HEK293 (cell line): ENCODE results near the gene CLEC2D.

ENCODE experiments used
- CTCF ChIA-PET: fragments of 350-600 bp; formaldehyde crosslinking; extraction: SDS; loops from one replicate; lab custom pipeline; 2021; ENCODE audit warnings: antibody characterized with exemption; lab: Yijun Ruan, JAX
- POLR2A ChIA-PET: fragments of 300-600 bp; formaldehyde crosslinking; extraction: SDS; loops from one replicate; lab custom pipeline; 2020; ENCODE audit warnings: antibody characterized with exemption, inconsistent platforms; lab: Yijun Ruan, JAX
- H3K27ac ChIP-seq: fragments of 200-500 bp; sonication (Bioruptor generic); 2 replicates; pipeline ENCODE4 v1.5.1; 2014; ENCODE audit warnings: low read depth, low read length, control low read depth, inconsistent platforms; ENCODE audit errors: extremely low read depth
- H3K36me3 ChIP-seq, 2 experiments: fragments of 200-500 bp in 1 of 2; sonication (Bioruptor generic) in 1 of 2; 1 replicate in 1 of 2; 2 replicates in 1 of 2; pipeline ENCODE4 v1.5.1; 2014 to 2017; ENCODE audit warnings: inconsistent platforms in 2 of 2, low read length in 2 of 2; ENCODE audit not compliant: control insufficient read depth in 2 of 2, insufficient read depth in 1 of 2
- H3K4me1 ChIP-seq: fragments of 200-500 bp; sonication (Bioruptor generic); 2 replicates; pipeline ENCODE4 v1.5.1; 2014; ENCODE audit warnings: mild to moderate bottlenecking, low read length, inconsistent platforms; ENCODE audit not compliant: control insufficient read depth, insufficient read depth
- H3K4me3 ChIP-seq: 2 replicates; pipeline ENCODE4 v1.5.1; 2011; ENCODE audit warnings: low read depth, mild to moderate bottlenecking, control low read depth, low read length, moderate library complexity
- H3K9me3 ChIP-seq: fragments of 200-500 bp; sonication (Bioruptor generic); 2 replicates; pipeline ENCODE4 v1.5.1; 2014; ENCODE audit warnings: low read depth, low read length, inconsistent platforms; ENCODE audit not compliant: control insufficient read depth, insufficient read depth
- CTCF ChIP-seq: fragments of 450-650 bp; formaldehyde crosslinking; IDR thresholded peaks from 2 replicates; pipeline ENCODE4 v1.5.1; 2016; ENCODE audit warnings: missing biosample characterization, missing genetic modification characterization
- ELK4 ChIP-seq: IDR thresholded peaks from 2 replicates; pipeline ENCODE4 v1.6.1; 2011; ENCODE audit warnings: mild to moderate bottlenecking, low read depth, low read length, borderline replicate concordance
- GLIS1 ChIP-seq: fragments of 450-650 bp; formaldehyde crosslinking; IDR thresholded peaks from 2 replicates; pipeline ENCODE4 v1.5.1; 2016; ENCODE audit warnings: missing biosample characterization, missing genetic modification characterization
- GLIS2 ChIP-seq: fragments of 450-650 bp; formaldehyde crosslinking; IDR thresholded peaks from 2 replicates; pipeline ENCODE4 v1.5.1; 2016; ENCODE audit warnings: missing biosample characterization, missing genetic modification characterization
- MYNN ChIP-seq: fragments of 450-650 bp; formaldehyde crosslinking; IDR thresholded peaks from 2 replicates; pipeline ENCODE4 v1.5.1; 2016; ENCODE audit warnings: missing biosample characterization, missing genetic modification characterization, borderline replicate concordance
- MZF1 ChIP-seq: fragments of 450-650 bp; formaldehyde crosslinking; IDR thresholded peaks from 2 replicates; pipeline ENCODE4 v1.5.1; 2017; ENCODE audit warnings: missing biosample characterization, missing genetic modification characterization, borderline replicate concordance
- OSR2 ChIP-seq: fragments of 450-650 bp; formaldehyde crosslinking; IDR thresholded peaks from 2 replicates; pipeline ENCODE4 v1.5.1; 2016; ENCODE audit warnings: missing biosample characterization, missing genetic modification characterization
- PRDM10 ChIP-seq: fragments of 450-650 bp; formaldehyde crosslinking; IDR thresholded peaks from 2 replicates; pipeline ENCODE4 v1.5.1; 2016; ENCODE audit warnings: missing biosample characterization, missing genetic modification characterization
- SP2 ChIP-seq: fragments of 450-650 bp; formaldehyde crosslinking; IDR thresholded peaks from 2 replicates; pipeline ENCODE4 v1.5.1; 2016; ENCODE audit warnings: missing biosample characterization, missing genetic modification characterization
- ZBTB17 ChIP-seq: fragments of 450-650 bp; formaldehyde crosslinking; IDR thresholded peaks from 2 replicates; pipeline ENCODE4 v1.5.1; 2016; ENCODE audit warnings: missing biosample characterization, missing genetic modification characterization
- ZBTB49 ChIP-seq: fragments of 450-650 bp; formaldehyde crosslinking; IDR thresholded peaks from 2 replicates; pipeline ENCODE4 v1.5.1; 2016; ENCODE audit warnings: missing biosample characterization, missing genetic modification characterization, low read depth
- ZFHX2 ChIP-seq: fragments of 450-650 bp; formaldehyde crosslinking; conservative IDR thresholded peaks from 2 replicates; pipeline ENCODE4 v1.5.1; 2016; ENCODE audit warnings: missing biosample characterization, missing genetic modification characterization
- ZIC2 ChIP-seq: fragments of 450-650 bp; formaldehyde crosslinking; IDR thresholded peaks from 2 replicates; pipeline ENCODE4 v1.5.1; 2016; ENCODE audit warnings: missing biosample characterization, missing genetic modification characterization
- ZNF18 ChIP-seq: fragments of 450-650 bp; formaldehyde crosslinking; IDR thresholded peaks from 2 replicates; pipeline ENCODE4 v1.5.1; 2016; ENCODE audit warnings: missing biosample characterization, missing genetic modification characterization
- ZNF324 ChIP-seq: fragments of 450-650 bp; formaldehyde crosslinking; IDR thresholded peaks from 2 replicates; pipeline ENCODE4 v1.5.1; 2016; ENCODE audit warnings: missing biosample characterization, missing genetic modification characterization
- ZNF335 ChIP-seq: fragments of 450-650 bp; formaldehyde crosslinking; conservative IDR thresholded peaks from 2 replicates; pipeline ENCODE4 v1.5.1; 2016; ENCODE audit warnings: missing biosample characterization, missing genetic modification characterization
- ZNF398 ChIP-seq: fragments of 450-650 bp; formaldehyde crosslinking; IDR thresholded peaks from 2 replicates; pipeline ENCODE4 v1.5.1; 2017; ENCODE audit warnings: missing biosample characterization, missing genetic modification characterization
- ZNF624 ChIP-seq: fragments of 450-650 bp; formaldehyde crosslinking; IDR thresholded peaks from 2 replicates; pipeline ENCODE4 v1.5.1; 2017; ENCODE audit warnings: missing biosample characterization, missing genetic modification characterization
- ZNF626 ChIP-seq: fragments of 450-650 bp; sonication (Bioruptor Pico); formaldehyde crosslinking; IDR thresholded peaks from 2 replicates; pipeline ENCODE4 v1.5.1; 2018; ENCODE audit warnings: missing biosample characterization, missing genetic modification characterization, inconsistent platforms
- ZNF707 ChIP-seq: fragments of 450-650 bp; formaldehyde crosslinking; IDR thresholded peaks from 2 replicates; pipeline ENCODE4 v1.5.1; 2016; ENCODE audit warnings: missing biosample characterization, missing genetic modification characterization
- ZNF768 ChIP-seq: fragments of 450-650 bp; formaldehyde crosslinking; IDR thresholded peaks from 2 replicates; pipeline ENCODE4 v1.5.1; 2018; ENCODE audit warnings: missing biosample characterization, mild to moderate bottlenecking, missing genetic modification characterization
- ZNF785 ChIP-seq: fragments of 450-650 bp; formaldehyde crosslinking; IDR thresholded peaks from 2 replicates; pipeline ENCODE4 v1.5.1; 2016; ENCODE audit warnings: missing biosample characterization, missing genetic modification characterization
- ZSCAN4 ChIP-seq: fragments of 450-650 bp; formaldehyde crosslinking; IDR thresholded peaks from 2 replicates; pipeline ENCODE4 v1.5.1; 2017; ENCODE audit warnings: missing biosample characterization, missing genetic modification characterization

CLEC2D gene

GRCh38 chr12:9673404-9674225, 4.1 kb downstream of the CLEC2D start:
- peaks cover 5% of the 10 kb centered on the region; the same call in 1 of the 2 replicates for H3K4me1 ChIP-seq
- peaks cover 0 to 4% of the 10 kb centered on the region in 2 experiments; a peak in 1 of 3 replicates for H3K36me3 ChIP-seq
- no peak overlapping the region for H3K4me3 ChIP-seq
- no peaks in the 10 kb centered on the region for H3K9me3 ChIP-seq
- H3K27ac ChIP-seq, result no peak overlapping the region; the same call in 1 of the 2 replicates
- ChIA-PET CTCF (no interaction called here), POLR2A (interaction anchor here (0.6 to 1.4 kb wide), 2 partner anchors 26 to 85 kb away, joined by 3 to 5 read pairs; no protein-coding TSS in a partner anchor)
- TF ChIP-seq OSR2 (no peak), ELK4 (no peak), ZNF626 (tag by site-specific recombination) (no peak), ZNF624 (tag by site-specific recombination) (no peak), ZNF398 (tag by site-specific recombination) (no peak), ZFHX2 (tag by site-specific recombination) (no peak), ZNF324 (tag by site-specific recombination) (no peak), MYNN (tag by site-specific recombination) (no peak), ZNF785 (tag by site-specific recombination) (no peak), ZBTB17 (tag by site-specific recombination) (peak; percentile 70), ZNF335 (tag by site-specific recombination) (peak; percentile 75), ZNF768 (tag by site-specific recombination) (no peak), ZSCAN4 (tag by site-specific recombination) (no peak), ZBTB49 (tag by site-specific recombination) (no peak), GLIS2 (tag by site-specific recombination) (peak; percentile 43; the same call in 1 of the 2 replicates), GLIS1 (tag by site-specific recombination) (peak; percentile 42), SP2 (no peak), ZNF18 (tag by site-specific recombination) (no peak), MZF1 (tag by site-specific recombination) (no peak), PRDM10 (tag by site-specific recombination) (peak; percentile 89), ZIC2 (tag by site-specific recombination) (peak; percentile 94), CTCF (tag by site-specific recombination) (no peak), ZNF707 (tag by site-specific recombination) (no peak)
